Activated CD4-positive, alpha-beta T cell treated with anti-CD3 and anti-CD28 coated beads, Interleukin-2, Interleukin-4, amounts not matched to agents 100 ng/mL and 50 ng/mL, durations not matched to agents 16 hours and 8 hours (primary cell): Measurements from ENCODE around the gene CPVL.

Experiments
- DNase-seq: peaks from one replicate; pipeline ENCODE4 v3.0.0-alpha.2; 2020; ENCODE audit warnings: low spot score

CPVL gene

DNA sequence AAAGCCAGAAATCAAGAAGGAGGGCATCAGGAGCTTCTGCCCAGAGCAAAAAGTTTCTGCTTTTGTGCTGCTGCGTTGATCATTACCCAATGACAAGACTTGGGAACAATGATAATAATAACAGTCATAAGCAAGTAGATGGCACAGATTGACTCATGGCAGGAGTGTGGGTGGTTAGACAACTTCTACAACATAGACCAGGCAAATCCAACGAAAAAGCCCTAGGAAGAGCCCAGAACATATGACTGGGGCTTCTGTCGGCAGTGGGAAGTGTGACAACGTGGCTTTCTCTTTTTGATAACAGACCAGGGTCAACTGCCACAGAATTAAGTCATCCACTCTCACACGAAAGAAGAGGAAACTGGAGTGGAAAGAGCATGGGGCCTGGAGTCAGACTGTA is 102.8 kb downstream of the CPVL start:
- no peak for DNase-seq

DNA sequence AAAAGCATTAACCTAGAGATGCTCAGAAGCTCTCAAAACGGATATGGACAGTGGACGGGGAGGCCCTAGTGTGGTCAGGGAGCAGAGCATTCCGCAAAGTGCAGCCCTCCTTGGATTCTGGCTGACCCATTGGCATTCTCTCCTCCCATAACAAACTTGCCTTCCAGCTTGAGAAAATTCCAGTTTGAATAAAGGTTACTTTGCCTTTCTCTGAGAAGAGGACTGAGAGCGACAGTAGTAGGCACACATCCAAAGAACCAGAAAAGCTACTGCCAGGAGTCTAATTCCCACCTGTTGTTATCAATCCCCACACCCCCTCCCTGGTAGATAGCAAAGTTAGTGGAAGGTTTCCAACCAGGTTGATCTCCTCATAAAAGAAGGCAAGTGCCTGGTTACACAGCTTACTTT is 103.5 kb downstream of the CPVL start:
- DNase-seq, result no peak

DNA sequence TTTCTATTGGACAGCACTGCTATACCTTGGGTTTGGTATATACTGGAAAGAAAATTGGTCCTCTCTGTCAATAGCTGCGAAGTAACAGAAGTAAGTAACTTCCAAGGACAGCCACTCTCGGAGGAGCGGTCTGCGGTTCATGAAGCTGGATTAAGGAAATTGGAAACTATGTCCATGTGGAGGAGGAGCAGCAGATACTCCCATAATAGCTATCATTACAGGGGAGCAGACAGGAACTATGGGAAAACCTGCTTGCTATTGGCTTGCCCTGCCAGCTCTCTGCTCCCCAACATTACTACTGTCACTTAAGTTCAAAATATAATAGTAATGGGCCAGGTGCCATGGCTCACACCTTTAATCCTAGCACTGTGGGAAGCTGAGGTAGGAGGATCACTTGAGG is 104.3 kb downstream of the CPVL start:
- DNase-seq, result no peak

GRCh38 chr7:29040579-29040925 is 105.8 kb downstream of the CPVL start:
- no peak for DNase-seq

DNA sequence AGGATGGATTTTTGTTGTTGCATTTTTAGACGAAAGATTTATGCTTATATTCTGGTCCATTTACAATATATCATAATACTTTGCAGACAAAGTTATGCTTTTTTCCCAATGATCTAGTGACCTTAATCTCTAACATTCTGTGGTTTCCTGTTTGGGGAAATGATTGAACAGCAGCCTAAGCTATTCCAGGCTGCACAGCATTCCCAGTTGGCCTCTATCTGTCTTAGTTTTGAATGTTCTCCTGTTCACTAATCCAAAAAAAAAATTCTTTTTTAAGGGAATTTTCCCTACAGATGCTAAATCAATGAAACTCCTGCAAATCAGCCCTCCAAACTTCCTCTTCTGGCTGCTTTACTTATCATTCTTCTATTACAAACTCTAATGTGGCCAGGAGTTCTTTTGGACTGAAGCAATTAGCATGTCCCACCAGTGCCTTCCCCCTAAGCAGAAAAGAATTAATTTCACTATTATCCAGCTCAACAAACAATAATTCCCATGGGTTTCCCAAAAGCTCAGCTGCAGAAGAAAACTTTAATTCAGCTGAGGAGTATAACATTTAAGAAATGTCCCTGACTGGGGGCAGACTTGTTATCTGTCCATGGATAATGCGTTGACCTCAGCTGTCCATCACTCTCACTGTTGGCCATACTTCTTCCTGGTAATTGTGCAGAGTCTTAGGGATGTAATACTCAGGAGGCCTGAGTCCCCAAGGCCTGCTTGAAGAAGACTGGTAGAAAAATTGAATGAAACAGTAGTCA is 106.3 kb downstream of the CPVL start:
- DNase-seq, result no peak

DNA sequence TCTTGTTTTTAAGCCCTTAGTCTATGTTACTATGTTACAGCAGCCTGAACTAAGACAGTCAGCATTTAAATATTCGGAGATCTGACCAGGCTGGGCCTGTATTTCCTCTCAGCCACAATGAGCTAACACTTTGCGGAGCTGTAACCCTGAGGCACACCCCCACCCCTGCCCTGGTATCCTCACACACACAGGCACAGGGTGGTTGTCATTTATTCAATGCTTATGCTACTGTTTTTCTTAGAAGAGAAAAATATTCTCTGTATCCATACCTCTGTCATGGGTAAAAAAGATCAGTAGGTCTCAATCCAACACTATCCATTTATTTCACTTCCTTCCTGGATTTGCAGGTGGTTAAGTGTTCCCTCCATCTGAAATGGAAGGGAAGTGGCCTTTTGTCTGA is 107.9 kb downstream of the CPVL start:
- no peak for DNase-seq

- DNase-seq, result peak; percentile 69
Observed at GRCh38 chr7:29035044-29035740, 111.1 kb downstream of the CPVL start.

- DNase-seq, result no peak
Observed at GRCh38 chr7:29033584-29033983, 112.8 kb downstream of the CPVL start.

DNA sequence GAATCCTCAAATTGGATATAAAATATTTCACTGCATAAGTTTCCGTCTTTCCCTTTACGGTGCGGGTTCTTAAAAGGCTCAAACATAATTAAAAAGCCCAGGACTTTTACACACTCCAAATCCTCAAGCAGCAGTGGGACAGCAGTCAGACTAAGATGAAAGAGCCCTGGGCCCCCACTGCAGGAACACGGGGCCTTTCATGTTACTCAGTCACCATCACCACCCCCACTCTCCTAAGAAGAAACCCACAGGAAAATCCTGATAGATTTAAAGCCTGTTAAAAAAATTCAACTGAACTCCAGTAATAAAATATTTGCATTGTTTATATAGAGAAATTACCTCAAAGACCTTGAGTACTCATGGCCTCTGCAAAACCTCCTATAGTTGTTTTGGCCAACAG is 114.2 kb downstream of the CPVL start:
- no peak for DNase-seq

- no peak for DNase-seq
Observed at GRCh38 chr7:29030781-29031275, 115.5 kb downstream of the CPVL start.

DNA sequence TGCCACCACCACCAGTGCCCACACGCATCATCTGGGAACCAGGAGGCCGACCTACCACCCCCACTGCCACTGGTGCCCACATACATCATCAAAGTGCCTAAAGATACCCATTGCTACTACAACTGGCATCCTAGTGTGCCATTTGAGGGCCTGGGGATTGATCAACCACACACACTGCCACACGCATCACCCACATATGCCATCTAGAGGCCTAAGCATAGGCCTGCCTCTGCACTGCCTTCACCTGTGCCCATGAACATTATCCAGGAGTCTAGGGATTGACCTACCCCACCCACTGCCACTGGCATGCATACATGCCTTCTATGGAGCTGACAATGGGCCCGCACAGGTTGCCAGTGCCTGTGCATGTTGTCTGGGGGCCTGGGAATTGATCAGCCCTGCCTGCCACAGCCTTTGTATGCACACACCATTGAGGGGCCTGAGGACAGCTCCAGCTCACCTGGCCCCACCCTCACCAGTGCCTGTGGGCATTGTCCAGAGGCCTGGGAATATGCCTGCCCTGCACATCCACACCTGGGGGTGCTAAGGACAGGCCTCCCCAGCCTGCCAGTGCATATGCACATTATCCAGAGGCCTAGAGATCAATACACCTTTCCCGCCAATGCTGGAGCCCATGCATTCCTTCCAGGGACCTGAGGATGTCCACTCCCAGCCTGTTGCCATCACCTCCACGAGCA is 123.9 kb downstream of the CPVL start:
- no peak for DNase-seq

DNA sequence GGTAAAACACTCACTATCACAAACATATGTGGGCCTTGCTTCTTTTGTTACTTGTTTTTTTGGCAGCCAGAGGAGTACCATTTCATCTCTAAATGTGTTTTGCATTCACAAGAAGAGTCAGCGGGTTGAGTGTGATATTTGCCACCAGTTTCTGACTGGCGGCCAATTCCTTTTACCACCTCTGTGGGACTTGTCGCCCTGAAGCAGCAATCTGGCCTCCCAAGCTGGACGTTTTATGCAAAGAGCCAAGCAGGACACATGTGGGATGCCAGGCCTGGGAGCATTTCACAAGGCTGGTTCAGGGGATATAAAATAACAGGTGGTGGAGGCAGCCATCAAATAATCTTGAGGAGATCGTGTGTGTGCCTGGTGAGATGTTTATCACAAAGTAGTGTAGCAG is 126.4 kb downstream of the CPVL start:
- no peak for DNase-seq

- no peak for DNase-seq
Observed at GRCh38 chr7:29019387-29019786, 127.0 kb downstream of the CPVL start.

- DNase-seq, result no peak
Observed at GRCh38 chr7:29017713-29018112, 128.6 kb downstream of the CPVL start.

- no peak for DNase-seq
Observed at GRCh38 chr7:29014725-29015124, 131.6 kb downstream of the CPVL start.

DNA sequence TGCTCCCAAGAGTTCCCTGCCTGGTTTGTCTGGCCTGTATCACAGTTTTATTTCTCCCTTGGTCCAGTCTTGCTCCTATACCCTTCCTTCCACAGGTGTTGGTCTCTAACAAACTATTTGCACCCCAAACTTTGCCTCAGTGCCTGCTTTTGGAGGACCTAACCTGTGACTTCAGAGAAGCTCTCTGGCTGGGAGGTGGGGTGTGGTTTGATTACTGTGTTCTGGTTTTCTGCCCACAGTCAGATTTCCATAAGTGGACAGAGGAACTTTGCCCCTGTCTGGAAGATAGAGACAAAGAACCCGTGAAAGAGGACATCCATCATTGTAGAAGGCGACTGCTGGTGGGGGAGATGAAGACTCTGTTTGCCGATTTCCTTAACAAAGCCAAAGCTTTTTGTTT is 132.4 kb downstream of the CPVL start:
- DNase-seq, result no peak

GRCh38 chr7:29013082-29013695 is 133.1 kb downstream of the CPVL start:
- no peak for DNase-seq

GRCh38 chr7:29009947-29010346 is 136.4 kb downstream of the CPVL start:
- no peak for DNase-seq

- DNase-seq, result no peak
Observed at GRCh38 chr7:29008590-29008989, 137.7 kb downstream of the CPVL start.

DNA sequence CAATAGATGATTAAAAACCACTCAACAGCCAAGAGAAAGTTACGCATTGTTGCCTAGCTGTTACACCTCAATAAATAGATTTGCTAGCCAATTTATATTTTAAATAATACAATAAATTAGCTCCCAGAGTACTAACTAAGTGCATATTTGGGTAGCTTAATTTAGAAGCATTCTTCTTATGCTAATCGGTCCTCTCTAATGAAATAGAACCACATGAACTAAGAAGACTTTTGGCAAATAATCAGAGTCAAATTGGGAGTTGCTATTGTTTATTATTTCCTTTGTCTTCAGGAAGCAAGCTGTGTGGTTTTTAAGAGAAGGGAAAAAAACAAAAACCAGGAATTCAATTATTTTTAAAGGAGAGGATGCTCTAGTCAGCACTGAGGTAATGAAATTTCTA is 139.2 kb downstream of the CPVL start:
- DNase-seq, result no peak

DNA sequence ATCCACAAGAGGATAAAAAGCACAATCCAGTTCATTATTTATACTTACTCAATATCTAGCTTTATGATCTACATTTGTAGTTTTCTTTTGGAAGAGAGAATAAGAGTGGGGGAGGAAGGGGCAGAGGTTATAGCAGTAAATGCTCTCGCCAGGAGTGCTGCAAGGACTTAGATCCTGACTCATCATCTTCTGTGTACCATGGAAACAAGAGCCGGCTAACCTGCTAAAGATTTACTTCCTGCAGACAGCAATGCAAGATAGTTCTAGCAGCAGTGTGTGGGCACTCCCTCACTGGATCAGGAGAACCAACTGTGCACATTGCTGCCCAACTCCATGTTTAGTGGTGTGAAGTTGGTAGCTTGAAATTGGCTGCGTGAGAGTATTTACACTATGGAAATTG is 140.5 kb downstream of the CPVL start:
- DNase-seq, result no peak

DNA sequence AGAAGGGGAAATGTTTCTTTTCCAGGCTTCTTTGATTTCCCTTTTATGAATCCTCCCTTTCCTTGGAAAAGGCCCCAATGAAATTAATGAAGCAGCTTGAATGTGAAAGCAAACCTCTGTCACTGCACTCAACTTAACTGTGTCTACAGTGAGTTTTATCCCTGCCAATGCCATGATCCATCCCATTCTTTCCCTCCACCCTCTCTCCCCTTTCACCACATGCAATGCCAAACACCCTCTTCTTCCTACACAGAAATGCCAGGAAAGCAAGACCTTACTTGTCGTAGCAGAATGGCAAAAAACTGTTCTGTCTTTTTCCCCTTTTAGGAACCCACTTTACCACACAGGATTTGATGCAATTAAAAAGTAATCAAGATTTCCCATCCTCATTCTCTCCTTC is 140.9 kb downstream of the CPVL start:
- DNase-seq, result no peak

DNA sequence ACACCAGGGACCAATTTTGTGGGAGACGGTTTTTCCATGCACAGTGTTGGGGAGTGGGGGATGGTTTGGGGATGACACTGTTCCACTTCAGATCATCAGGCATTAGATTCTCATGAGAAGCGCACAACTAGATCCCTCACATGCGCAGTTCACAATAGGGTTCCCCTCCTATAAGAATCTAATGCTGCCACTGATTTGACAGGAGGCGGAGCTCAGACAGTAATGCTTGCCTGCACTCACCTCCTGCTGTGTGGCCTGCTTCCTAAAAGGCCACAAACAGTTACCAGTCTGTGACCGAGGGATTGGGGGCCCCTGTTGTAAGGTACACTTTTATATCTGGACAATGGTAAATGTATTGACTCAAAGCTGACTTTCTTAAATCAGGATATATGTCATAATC is 142.6 kb downstream of the CPVL start:
- no peak for DNase-seq
